ENCODE measurements around the gene RCAN2.

DNA sequence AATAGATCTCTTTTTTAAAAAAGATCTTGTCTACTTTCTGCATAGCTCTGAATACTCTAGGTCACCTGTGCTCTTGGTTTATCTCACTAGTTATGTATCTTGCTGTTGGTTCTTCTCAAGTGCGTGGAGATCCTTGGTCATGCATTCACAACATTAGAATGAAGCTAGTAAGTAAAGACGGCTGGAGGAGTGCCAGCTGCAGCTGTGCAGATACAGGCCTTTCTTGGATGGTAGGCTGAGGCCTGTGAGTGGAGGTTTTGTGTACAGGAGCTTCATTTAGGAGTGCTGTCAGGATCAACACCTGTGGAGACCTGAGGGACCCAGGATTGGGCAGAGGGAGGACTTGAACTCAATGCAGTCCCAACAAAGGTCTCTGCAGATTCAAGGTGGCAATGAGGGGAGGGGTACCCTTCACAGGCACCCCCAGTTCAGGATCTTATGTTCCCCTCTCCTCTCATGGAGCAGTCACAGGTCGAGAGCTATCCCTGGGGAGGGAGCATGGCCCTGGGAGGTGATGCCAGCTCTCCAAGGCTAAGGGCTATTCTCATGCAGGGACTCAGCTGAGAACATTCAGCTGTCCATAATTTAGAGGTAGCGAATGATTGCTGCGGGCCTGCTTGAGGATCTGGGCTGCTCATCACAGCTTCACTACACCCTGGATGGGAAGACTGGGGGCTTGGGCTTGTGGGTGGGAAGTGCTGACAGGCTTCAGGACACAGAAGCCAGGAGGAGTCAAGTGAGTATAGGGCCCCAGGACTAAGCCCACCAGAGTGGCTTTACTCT is 221.6 kb downstream of the RCAN2 start:
- TF ChIP-seq, protein P1, sequence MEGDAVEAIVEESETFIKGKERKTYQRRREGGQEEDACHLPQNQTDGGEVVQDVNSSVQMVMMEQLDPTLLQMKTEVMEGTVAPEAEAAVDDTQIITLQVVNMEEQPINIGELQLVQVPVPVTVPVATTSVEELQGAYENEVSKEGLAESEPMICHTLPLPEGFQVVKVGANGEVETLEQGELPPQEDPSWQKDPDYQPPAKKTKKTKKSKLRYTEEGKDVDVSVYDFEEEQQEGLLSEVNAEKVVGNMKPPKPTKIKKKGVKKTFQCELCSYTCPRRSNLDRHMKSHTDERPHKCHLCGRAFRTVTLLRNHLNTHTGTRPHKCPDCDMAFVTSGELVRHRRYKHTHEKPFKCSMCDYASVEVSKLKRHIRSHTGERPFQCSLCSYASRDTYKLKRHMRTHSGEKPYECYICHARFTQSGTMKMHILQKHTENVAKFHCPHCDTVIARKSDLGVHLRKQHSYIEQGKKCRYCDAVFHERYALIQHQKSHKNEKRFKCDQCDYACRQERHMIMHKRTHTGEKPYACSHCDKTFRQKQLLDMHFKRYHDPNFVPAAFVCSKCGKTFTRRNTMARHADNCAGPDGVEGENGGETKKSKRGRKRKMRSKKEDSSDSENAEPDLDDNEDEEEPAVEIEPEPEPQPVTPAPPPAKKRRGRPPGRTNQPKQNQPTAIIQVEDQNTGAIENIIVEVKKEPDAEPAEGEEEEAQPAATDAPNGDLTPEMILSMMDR (IDR thresholded peaks at IDR 0.05; ENCODE audit: poor library complexity, severe bottlenecking): no peak
- TF ChIP-seq EP300 (conservative IDR thresholded peaks at IDR 0.05; ENCODE audit: poor library complexity, severe bottlenecking): no peak
